IMR-90 (cell line): ENCODE data around the gene RPS16. TPM values are rescaled to one million over a fixed set of nuclear protein-coding genes. Genes with fewer than 3 reads are reported as not detected.

Experiments used
- ATAC-seq: fragments of 200-7000 bp; cut with Tn5 transposase; 2 replicates; pipeline ENCODE4 v1.9.1; 2020; ENCODE audit warnings: low read depth, mild to moderate bottlenecking, moderate library complexity
- BruUV-seq: library from RNA; stranded (reverse); fragments of 400-500 nt; replicated peaks from 2 replicates; lab custom pipeline; 2021; lab: Mats Ljungman, UMichigan
- CTCF ChIA-PET: fragments of 300-600 bp; formaldehyde crosslinking; extraction: SDS; loops from one replicate; lab custom pipeline; 2021; ENCODE audit warnings: antibody characterized with exemption; lab: Yijun Ruan, JAX
- POLR2A ChIA-PET: fragments of 300-600 bp; sonication (Branson Sonifier 250); formaldehyde crosslinking; loops from one replicate; lab custom pipeline; 2022; ENCODE audit warnings: antibody characterized with exemption; ENCODE audit not compliant: unreplicated experiment; lab: Charles Lee
- DNase-seq: peaks from one replicate; pipeline ENCODE4 v3.0.0; 2013
- H2AFZ ChIP-seq: replicated peaks from 2 replicates; pipeline ENCODE3; 2013; ENCODE audit warnings: low read length, mild to moderate bottlenecking; ENCODE audit not compliant: poor library complexity
- H2AK5ac ChIP-seq: 2 replicates; pipeline ENCODE4 v1.6.1; 2013; ENCODE audit warnings: low read depth, low read length, inconsistent platforms
- H2AK9ac ChIP-seq: replicated peaks from 2 replicates; pipeline ENCODE3; 2013; ENCODE audit warnings: mild to moderate bottlenecking, low read depth, low read length, moderate library complexity; ENCODE audit not compliant: poor library complexity
- H2BK120ac ChIP-seq: 2 replicates; pipeline ENCODE4 v1.6.1; 2013; ENCODE audit warnings: low read depth, low read length, inconsistent platforms
- H2BK15ac ChIP-seq: 3 replicates; pipeline ENCODE4 v1.6.1; 2013; ENCODE audit warnings: low read depth, low read length, inconsistent platforms
- H2BK20ac ChIP-seq: 2 replicates; pipeline ENCODE4 v1.6.1; 2013; ENCODE audit warnings: low read depth, mild to moderate bottlenecking, inconsistent platforms, low read length, moderate library complexity
- H2BK5ac ChIP-seq: 2 replicates; pipeline ENCODE4 v1.6.1; 2013; ENCODE audit warnings: mild to moderate bottlenecking, low read depth, low read length, inconsistent platforms; ENCODE audit not compliant: poor library complexity, severe bottlenecking
- H3K14ac ChIP-seq: replicated peaks from 2 replicates; pipeline ENCODE4 v1.6.1; 2013; ENCODE audit warnings: low read depth, low read length, inconsistent platforms
- H3K18ac ChIP-seq: 2 replicates; pipeline ENCODE4 v1.6.1; 2013; ENCODE audit warnings: low read depth, low read length, control low read depth
- H3K23ac ChIP-seq: 2 replicates; pipeline ENCODE4 v1.6.1; 2013; ENCODE audit warnings: low read depth, low read length, inconsistent platforms
- H3K27ac ChIP-seq: 2 replicates; pipeline ENCODE4 v1.5.1; 2013; ENCODE audit warnings: mild to moderate bottlenecking, control low read depth, low read length; ENCODE audit not compliant: insufficient read depth
- H3K27me3 ChIP-seq: 2 replicates; pipeline ENCODE4 v1.6.1; 2013; ENCODE audit warnings: low read length; ENCODE audit not compliant: control insufficient read depth, insufficient read depth
- H3K36me3 ChIP-seq: 2 replicates; pipeline ENCODE4 v1.6.1; 2013; ENCODE audit warnings: low read length, mixed read lengths; ENCODE audit not compliant: control insufficient read depth, insufficient read depth
- H3K4ac ChIP-seq: 2 replicates; pipeline ENCODE4 v1.6.1; 2013; ENCODE audit warnings: low read depth, low read length, inconsistent platforms
- H3K4me1 ChIP-seq: 2 replicates; pipeline ENCODE4 v1.6.1; 2013; ENCODE audit warnings: low read length, mixed read lengths; ENCODE audit not compliant: control insufficient read depth, insufficient read depth
- H3K4me2 ChIP-seq: 2 replicates; pipeline ENCODE4 v1.6.1; 2013; ENCODE audit warnings: low read depth, mild to moderate bottlenecking, control low read depth, low read length, moderate library complexity
- H3K4me3 ChIP-seq: 2 replicates; pipeline ENCODE4 v1.5.1; 2013; ENCODE audit warnings: low read depth, mild to moderate bottlenecking, control low read depth, low read length, moderate library complexity; ENCODE audit not compliant: insufficient read depth
- H3K56ac ChIP-seq: 2 replicates; pipeline ENCODE4 v1.6.1; 2013; ENCODE audit warnings: low read length, inconsistent platforms; ENCODE audit not compliant: insufficient read depth; ENCODE audit errors: extremely low read depth
- H3K79me1 ChIP-seq, 2 experiments: 2 replicates each; pipeline ENCODE4 v1.6.1; 2013; ENCODE audit warnings: low read length in 2 of 2, inconsistent platforms in 1 of 2, low read depth in 1 of 2
- H3K9ac ChIP-seq: 2 replicates; pipeline ENCODE4 v1.6.1; 2013; ENCODE audit warnings: low read depth, low read length, control low read depth
- H3K9me1 ChIP-seq: 2 replicates; pipeline ENCODE4 v1.6.1; 2013; ENCODE audit warnings: low read length, inconsistent platforms; ENCODE audit not compliant: insufficient read depth
- H3K9me3 ChIP-seq: 2 replicates; pipeline ENCODE4 v1.6.1; 2013; ENCODE audit warnings: low read length; ENCODE audit not compliant: control insufficient read depth, insufficient read depth
- H4K20me1 ChIP-seq: 2 replicates; pipeline ENCODE4 v1.6.1; 2013; ENCODE audit warnings: low read length, inconsistent platforms; ENCODE audit not compliant: insufficient read depth
- H4K5ac ChIP-seq: 2 replicates; pipeline ENCODE4 v1.6.1; 2013; ENCODE audit warnings: mild to moderate bottlenecking, low read depth, low read length, control low read depth
- H4K8ac ChIP-seq, 2 experiments: 2 replicates each; pipeline ENCODE4 v1.6.1; 2013; ENCODE audit warnings: low read depth in 2 of 2, low read length in 2 of 2, control low read depth in 1 of 2, inconsistent platforms in 1 of 2
- H4K91ac ChIP-seq: 2 replicates; pipeline ENCODE4 v1.6.1; 2013; ENCODE audit warnings: low read depth, low read length, inconsistent platforms; ENCODE audit not compliant: insufficient read depth
- CEBPB ChIP-seq: IDR thresholded peaks from 2 replicates; pipeline ENCODE4 v1.6.1; 2012; ENCODE audit warnings: low read depth, low read length, improper control_type of control experiment
- CHD1 ChIP-seq: IDR thresholded peaks from 2 replicates; pipeline ENCODE4 v1.6.1; 2012; ENCODE audit warnings: low read depth, low read length, improper control_type of control experiment
- POLR2A ChIP-seq: IDR thresholded peaks from 2 replicates; pipeline ENCODE4 v1.6.1; 2012; ENCODE audit warnings: mild to moderate bottlenecking, low read depth, low read length
- WGBS, 2 experiments: methylation state at CpG; one replicate each; pipeline versions ENCODE4 v1.1.5 to v1.1.7; 2013; ENCODE audit warnings: missing lambda C conversion rate in 2 of 2; ENCODE audit not compliant: insufficient read length in 1 of 2; ENCODE audit errors: extremely low coverage in 2 of 2; 5-methylcytosine and 5-hydroxymethylcytosine counted together
- dilution Hi-C: fragments of 300-500 bp; cut with HindIII; formaldehyde crosslinking; loops from one replicate; pipeline ENCODE4 v1.14.3; 2018; ENCODE audit warnings: low sequenced_read_pairs; ENCODE audit not compliant: unreplicated experiment
- in situ Hi-C: fragments of 300-500 bp; cut with MboI; formaldehyde crosslinking; loops from 3 replicates; pipeline ENCODE4 v1.14.3; 2019; ENCODE audit warnings: low sequenced_read_pairs, inconsistent platforms, mixed read lengths
- intact Hi-C: fragments of 100-400 bp; cut with micrococcal nuclease; formaldehyde crosslinking; loops from 2 replicates; pipeline ENCODE4 v1.10.0; 2022
- polyA plus RNA-seq, 3 experiments: library from polyadenylated mRNA; depleted of rRNA; stranded (reverse); fragments of >200 nt; gene quantifications; 2 replicates each; pipeline ENCODE4 v1.2.3, GENCODE V29; 2012; ENCODE audit warnings: low replicate concordance in 1 of 3
- total RNA-seq: library from RNA; depleted of rRNA; stranded (reverse); fragments of >200 nt; gene quantifications from 2 replicates; pipeline ENCODE4 v1.2.3, GENCODE V29; 2012

The RPS16 gene
- total and polyA plus RNA-seq, 2 of the 4 experiments (the other 2 are of a cell fraction): 320 to 3,500 TPM

DNA sequence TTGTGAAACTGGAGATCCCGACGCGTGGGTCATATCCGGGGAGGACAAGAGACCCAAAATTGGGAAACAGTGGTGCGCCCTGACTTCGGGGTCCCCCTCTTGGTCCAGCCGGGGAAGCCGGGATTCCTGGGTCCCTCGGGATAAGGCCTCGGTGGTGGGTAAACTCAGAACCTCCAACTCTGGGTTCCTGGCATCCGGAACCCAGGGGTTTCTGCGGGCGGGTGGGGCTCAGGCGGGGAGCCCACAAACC is 28.4 kb downstream of the RPS16 start:
- CTCF ChIA-PET: no interaction called here
- Histone ChIP-seq H3K4ac (peak overlapping the region; percentile 91), H3K9me3 (no peaks in the 10 kb centered on the region), H2BK5ac (peak overlapping the region; percentile 91), H3K27me3 (no peaks in the 10 kb centered on the region), H4K20me1 (peaks cover 28% of the 10 kb centered on the region), H3K23ac (peak overlapping the region; percentile 94), H3K36me3 (peaks cover 15% of the 10 kb centered on the region), H3K79me1 (peaks cover 0 to 32% of the 10 kb centered on the region in 2 experiments; a peak in 2 of 4 replicates), H3K4me1 (peaks cover 26% of the 10 kb centered on the region), H2AK9ac (peak overlapping the region; percentile 98), H4K91ac (peak overlapping the region; percentile 82; the same call in 1 of the 2 replicates), H2BK20ac (no peak overlapping the region), H3K18ac (peak overlapping the region; percentile 2; the same call in 1 of the 2 replicates), H4K5ac (no peak overlapping the region), H2BK15ac (no peak overlapping the region), H3K9ac (peak overlapping the region; percentile 93), H2AK5ac (0 out of 2 replicates have a peak overlapping the region, but pooled peaks have one; percentile 90), H3K4me2 (peak overlapping the region; percentile 92), H2BK120ac (peak overlapping the region; percentile 5; the same call in 1 of the 2 replicates), H3K9me1 (peaks cover under 1% of the 10 kb centered on the region), H3K27ac (peak overlapping the region; percentile 92), H3K14ac (peak overlapping the region; percentile 98), H2AFZ (no peak overlapping the region), H4K8ac (peak overlapping the region; percentile 30 to 47; a peak in 2 of 4 replicates), H3K4me3 (peak overlapping the region; percentile 68), H3K56ac (peak overlapping the region; percentile 47)
- 8% methylated on average over 11 of the region's 14 CpGs; no CpG with 5 or more reads in 1 of the 2 experiments for WGBS, 2 experiments
- BruUV-seq: no TSS peak
- TF ChIP-seq POLR2A: 0 out of 2 replicates have a peak, but pooled peaks have one; percentile 59
- TF ChIP-seq CEBPB: 0 out of 2 replicates have a peak, but pooled peaks have one; percentile 1
- no peak for TF ChIP-seq CHD1
- ATAC-seq (no peak), DNase-seq (no peak)
- intact Hi-C loops: no loop called here
- dilution Hi-C loops: no loop called here
- POLR2A ChIA-PET: interaction anchor here (1.9 kb wide), 1 partner anchor 28 kb away, joined by 4 read pairs; the partner anchor contains the start of gene RPS16
- in situ Hi-C loops: no loop called here
